OCI-LY7 (cell line): ENCODE data around the gene AMFR.

Source experiments
- EZH2phosphoT487 ChIP-seq: fragments of 200-600 bp; sonication (generic); IDR thresholded peaks from 2 replicates; pipeline ENCODE4 v1.6.1; 2018; ENCODE audit warnings: low read depth, borderline replicate concordance, mild to moderate bottlenecking, mixed run types, antibody characterized with exemption, low read length, moderate library complexity, mixed read lengths
- TF ChIP-seq, protein P1 (sequence below): fragments of 200-600 bp; sonication (generic); conservative IDR thresholded peaks from 2 replicates; pipeline ENCODE4 v1.5.1; 2014; ENCODE audit warnings: mild to moderate bottlenecking, antibody characterized with exemption, low read length, moderate library complexity, mixed read lengths

DNA sequence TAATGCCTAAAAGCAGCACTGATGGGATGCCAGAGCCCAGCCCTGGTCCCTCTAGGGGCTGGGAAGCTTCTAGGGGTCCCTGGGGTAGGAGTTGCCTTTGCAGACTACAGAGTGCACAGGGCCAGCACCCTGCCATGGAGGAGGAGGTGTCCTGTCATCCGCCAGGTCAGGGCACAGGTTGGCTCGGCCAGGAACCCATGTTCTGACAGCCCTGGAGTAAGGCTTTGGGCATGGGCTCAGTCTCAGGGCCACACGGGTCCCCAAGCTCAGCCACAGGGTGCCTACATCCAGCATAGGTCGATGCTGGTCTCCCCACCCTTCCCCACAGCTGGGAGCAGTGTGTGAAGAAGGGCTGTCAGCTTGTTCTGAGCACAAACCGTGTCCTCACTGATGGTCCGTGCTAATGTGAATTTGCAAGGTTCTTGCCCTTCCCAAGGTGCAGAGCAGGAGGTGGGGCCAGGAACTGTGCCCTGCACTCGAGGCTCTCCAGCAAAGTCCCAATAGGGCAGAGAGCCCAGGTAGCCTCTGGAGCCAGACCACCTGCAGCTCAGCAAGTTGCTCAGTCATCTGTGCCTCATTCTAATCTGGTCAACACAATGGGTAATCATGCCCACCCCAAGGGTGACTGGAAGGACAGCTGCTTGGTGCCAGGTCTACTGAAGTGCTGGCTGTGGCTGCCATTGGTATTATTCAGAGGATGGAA is 72.8 kb downstream of the AMFR start:
- TF ChIP-seq, protein P1, sequence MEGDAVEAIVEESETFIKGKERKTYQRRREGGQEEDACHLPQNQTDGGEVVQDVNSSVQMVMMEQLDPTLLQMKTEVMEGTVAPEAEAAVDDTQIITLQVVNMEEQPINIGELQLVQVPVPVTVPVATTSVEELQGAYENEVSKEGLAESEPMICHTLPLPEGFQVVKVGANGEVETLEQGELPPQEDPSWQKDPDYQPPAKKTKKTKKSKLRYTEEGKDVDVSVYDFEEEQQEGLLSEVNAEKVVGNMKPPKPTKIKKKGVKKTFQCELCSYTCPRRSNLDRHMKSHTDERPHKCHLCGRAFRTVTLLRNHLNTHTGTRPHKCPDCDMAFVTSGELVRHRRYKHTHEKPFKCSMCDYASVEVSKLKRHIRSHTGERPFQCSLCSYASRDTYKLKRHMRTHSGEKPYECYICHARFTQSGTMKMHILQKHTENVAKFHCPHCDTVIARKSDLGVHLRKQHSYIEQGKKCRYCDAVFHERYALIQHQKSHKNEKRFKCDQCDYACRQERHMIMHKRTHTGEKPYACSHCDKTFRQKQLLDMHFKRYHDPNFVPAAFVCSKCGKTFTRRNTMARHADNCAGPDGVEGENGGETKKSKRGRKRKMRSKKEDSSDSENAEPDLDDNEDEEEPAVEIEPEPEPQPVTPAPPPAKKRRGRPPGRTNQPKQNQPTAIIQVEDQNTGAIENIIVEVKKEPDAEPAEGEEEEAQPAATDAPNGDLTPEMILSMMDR: no peak
- no peak for TF ChIP-seq EZH2phosphoT487
